Measurements from ENCODE around the gene URB2. TPM values are rescaled to one million over a fixed set of nuclear protein-coding genes. Genes with fewer than 3 reads are reported as not detected.

Gene URB2
- polyA plus RNA-seq, 2 donors = 2.8 to 3.2 TPM

- no peak overlapping the region for H3K27ac ChIP-seq (ENCODE audit: low read depth in 2 of 2, low read length in 1 of 2)
- no peak overlapping the region for H3K4me3 ChIP-seq (ENCODE audit: low read depth in 1 of 2, low read length in 2 of 2)
- no peaks in the 10 kb centered on the region for H3K27me3 ChIP-seq (ENCODE audit: control insufficient read depth in 1 of 2, insufficient read depth in 2 of 2, low read length in 2 of 2)
- no peaks in the 10 kb centered on the region for H3K9me3 ChIP-seq (ENCODE audit: control insufficient read depth in 2 of 2, insufficient read depth in 1 of 2, low read depth in 1 of 2, low read length in 1 of 2)
- peaks cover 14 to 17% of the 10 kb centered on the region in 2 donors for H3K36me3 ChIP-seq (ENCODE audit: control insufficient read depth in 2 of 2, insufficient read depth in 2 of 2, low read length in 1 of 2)
- 71 to 78% methylated on average over 1 of the region's 1 CpG for WGBS, 2 donors
- H3K4me1 ChIP-seq (ENCODE audit: control insufficient read depth in 2 of 2, insufficient read depth in 2 of 2, low read length in 1 of 2) = no peaks in the 10 kb centered on the region
Measured at GRCh38 chr1:229653420-229653819, 27.4 kb downstream of the URB2 start.

GRCh38 chr1:229655781-229656180 lies 29.7 kb downstream of the URB2 start:
- Histone ChIP-seq H3K36me3 (ENCODE audit: control insufficient read depth in 2 of 2, insufficient read depth in 2 of 2, low read length in 1 of 2) (peaks cover 10 to 18% of the 10 kb centered on the region in 2 donors), H3K27ac (ENCODE audit: low read depth in 2 of 2, low read length in 1 of 2) (no peak overlapping the region), H3K9me3 (ENCODE audit: control insufficient read depth in 2 of 2, insufficient read depth in 1 of 2, low read depth in 1 of 2, low read length in 1 of 2) (no peaks in the 10 kb centered on the region), H3K4me1 (ENCODE audit: control insufficient read depth in 2 of 2, insufficient read depth in 2 of 2, low read length in 1 of 2) (no peaks in the 10 kb centered on the region), H3K27me3 (ENCODE audit: control insufficient read depth in 1 of 2, insufficient read depth in 2 of 2, low read length in 2 of 2) (no peaks in the 10 kb centered on the region), H3K4me3 (ENCODE audit: low read depth in 1 of 2, low read length in 2 of 2) (no peak overlapping the region)
- 86 to 87% methylated on average over 5 of the region's 5 CpGs for WGBS, 2 donors

- H3K27me3 ChIP-seq (ENCODE audit: control insufficient read depth in 1 of 2, insufficient read depth in 2 of 2, low read length in 2 of 2) = no peaks in the 10 kb centered on the region
- H3K36me3 ChIP-seq (ENCODE audit: control insufficient read depth in 2 of 2, insufficient read depth in 2 of 2, low read length in 1 of 2) = peaks cover 8 to 13% of the 10 kb centered on the region in 2 donors
- no peak overlapping the region for H3K4me3 ChIP-seq (ENCODE audit: low read depth in 1 of 2, low read length in 2 of 2)
- H3K4me1 ChIP-seq (ENCODE audit: control insufficient read depth in 2 of 2, insufficient read depth in 2 of 2, low read length in 1 of 2) = no peaks in the 10 kb centered on the region
- H3K9me3 ChIP-seq (ENCODE audit: control insufficient read depth in 2 of 2, insufficient read depth in 1 of 2, low read depth in 1 of 2, low read length in 1 of 2) = no peaks in the 10 kb centered on the region
- no peak overlapping the region for H3K27ac ChIP-seq (ENCODE audit: low read depth in 2 of 2, low read length in 1 of 2)
- WGBS, 2 donors = 94 to 99% methylated on average over 2 of the region's 2 CpGs
Measured at GRCh38 chr1:229657993-229658755, 32.1 kb downstream of the URB2 start.

GRCh38 chr1:229661022-229661877 lies 35.2 kb downstream of the URB2 start:
- no peak overlapping the region for H3K4me3 ChIP-seq (ENCODE audit: low read depth in 1 of 2, low read length in 2 of 2)
- no peaks in the 10 kb centered on the region for H3K9me3 ChIP-seq (ENCODE audit: control insufficient read depth in 2 of 2, insufficient read depth in 1 of 2, low read depth in 1 of 2, low read length in 1 of 2)
- H3K27ac ChIP-seq (ENCODE audit: low read depth in 2 of 2, low read length in 1 of 2) = no peak overlapping the region
- no peaks in the 10 kb centered on the region for H3K27me3 ChIP-seq (ENCODE audit: control insufficient read depth in 1 of 2, insufficient read depth in 2 of 2, low read length in 2 of 2)
- H3K4me1 ChIP-seq (ENCODE audit: control insufficient read depth in 2 of 2, insufficient read depth in 2 of 2, low read length in 1 of 2) = peaks cover 0 to 7% of the 10 kb centered on the region in 2 donors
- H3K36me3 ChIP-seq (ENCODE audit: control insufficient read depth in 2 of 2, insufficient read depth in 2 of 2, low read length in 1 of 2) = peaks cover under 1 to 6% of the 10 kb centered on the region in 2 donors
- 51 to 54% methylated on average over 19 of the region's 19 CpGs for WGBS, 2 donors

DNA sequence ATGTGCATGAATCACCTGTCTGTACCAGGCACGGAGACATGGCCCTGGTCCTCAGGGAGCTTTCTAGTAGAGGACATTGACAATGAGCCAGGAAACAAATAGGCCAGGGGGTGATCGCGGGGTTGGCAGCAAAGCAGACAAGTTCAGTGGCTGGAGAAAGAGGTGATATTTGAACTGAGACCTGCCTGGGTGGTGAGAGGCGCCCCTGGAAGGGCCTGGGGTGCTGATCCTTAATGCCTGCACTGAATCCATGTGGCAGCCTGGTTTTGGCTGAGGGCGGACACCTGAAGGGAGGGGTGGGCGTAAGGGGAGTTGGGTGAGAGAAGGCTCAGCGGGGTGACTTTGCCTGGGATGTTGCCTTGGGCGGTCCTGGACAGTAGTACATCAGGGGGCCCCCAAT lies 35.9 kb downstream of the URB2 start:
- Histone ChIP-seq H3K27me3 (ENCODE audit: control insufficient read depth in 1 of 2, insufficient read depth in 2 of 2, low read length in 2 of 2) (no peaks in the 10 kb centered on the region), H3K9me3 (ENCODE audit: control insufficient read depth in 2 of 2, insufficient read depth in 1 of 2, low read depth in 1 of 2, low read length in 1 of 2) (no peaks in the 10 kb centered on the region), H3K36me3 (ENCODE audit: control insufficient read depth in 2 of 2, insufficient read depth in 2 of 2, low read length in 1 of 2) (peaks cover 0 to 6% of the 10 kb centered on the region in 2 donors), H3K4me1 (ENCODE audit: control insufficient read depth in 2 of 2, insufficient read depth in 2 of 2, low read length in 1 of 2) (peaks cover 0 to 7% of the 10 kb centered on the region in 2 donors), H3K27ac (ENCODE audit: low read depth in 2 of 2, low read length in 1 of 2) (no peak overlapping the region), H3K4me3 (ENCODE audit: low read depth in 1 of 2, low read length in 2 of 2) (no peak overlapping the region)
- WGBS, 2 donors = 93% methylated on average over 8 of the region's 8 CpGs

DNA sequence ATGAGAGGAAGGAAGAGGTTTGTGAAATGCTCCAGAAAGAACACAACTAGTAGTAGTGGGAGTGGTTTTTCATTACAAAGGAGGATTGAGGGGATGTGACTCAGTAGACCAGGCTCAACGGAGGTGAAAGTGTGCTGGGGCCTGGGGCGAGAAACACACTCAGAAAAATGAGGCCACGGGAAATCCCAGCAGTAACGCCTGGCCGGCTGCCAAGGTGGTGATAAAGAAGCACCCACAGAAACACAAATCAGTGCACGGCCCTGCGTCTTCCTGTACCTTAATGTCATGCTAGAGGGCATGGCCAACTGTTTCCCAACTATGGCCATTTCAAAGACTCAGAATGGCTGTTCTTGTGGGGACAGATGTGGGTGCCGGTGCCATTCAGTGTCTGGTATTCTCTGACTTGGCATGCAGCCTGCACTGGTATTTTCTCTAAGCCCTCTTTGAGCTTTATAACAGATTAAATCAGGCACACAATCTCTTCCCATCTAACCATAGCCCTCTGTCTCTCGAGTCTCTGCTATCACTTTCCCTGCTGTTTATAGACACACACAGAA lies 38.2 kb downstream of the URB2 start:
- Histone ChIP-seq H3K4me3 (ENCODE audit: low read depth in 1 of 2, low read length in 2 of 2) (no peak overlapping the region), H3K9me3 (ENCODE audit: control insufficient read depth in 2 of 2, insufficient read depth in 1 of 2, low read depth in 1 of 2, low read length in 1 of 2) (no peaks in the 10 kb centered on the region), H3K27ac (ENCODE audit: low read depth in 2 of 2, low read length in 1 of 2) (no peak overlapping the region), H3K27me3 (ENCODE audit: control insufficient read depth in 1 of 2, insufficient read depth in 2 of 2, low read length in 2 of 2) (no peaks in the 10 kb centered on the region), H3K36me3 (ENCODE audit: control insufficient read depth in 2 of 2, insufficient read depth in 2 of 2, low read length in 1 of 2) (peaks cover 0 to 2% of the 10 kb centered on the region in 2 donors), H3K4me1 (ENCODE audit: control insufficient read depth in 2 of 2, insufficient read depth in 2 of 2, low read length in 1 of 2) (peaks cover 0 to 7% of the 10 kb centered on the region in 2 donors)
- 24 to 40% methylated on average over 9 of the region's 9 CpGs for WGBS, 2 donors

- no peaks in the 10 kb centered on the region for H3K27me3 ChIP-seq (ENCODE audit: control insufficient read depth in 1 of 2, insufficient read depth in 2 of 2, low read length in 2 of 2)
- H3K4me3 ChIP-seq (ENCODE audit: low read depth in 1 of 2, low read length in 2 of 2) = no peak overlapping the region
- 83 to 84% methylated on average over 7 of the region's 7 CpGs for WGBS, 2 donors
- no peaks in the 10 kb centered on the region for H3K9me3 ChIP-seq (ENCODE audit: control insufficient read depth in 2 of 2, insufficient read depth in 1 of 2, low read depth in 1 of 2, low read length in 1 of 2)
- no peaks in the 10 kb centered on the region for H3K36me3 ChIP-seq (ENCODE audit: control insufficient read depth in 2 of 2, insufficient read depth in 2 of 2, low read length in 1 of 2)
- H3K4me1 ChIP-seq (ENCODE audit: control insufficient read depth in 2 of 2, insufficient read depth in 2 of 2, low read length in 1 of 2) = peaks cover 0 to 7% of the 10 kb centered on the region in 2 donors
- no peak overlapping the region for H3K27ac ChIP-seq (ENCODE audit: low read depth in 2 of 2, low read length in 1 of 2)
Measured at GRCh38 chr1:229665912-229666558, 40.0 kb downstream of the URB2 start.

GRCh38 chr1:229666585-229666984 lies 40.5 kb downstream of the URB2 start:
- Histone ChIP-seq H3K4me3 (ENCODE audit: low read depth in 1 of 2, low read length in 2 of 2) (no peak overlapping the region), H3K27ac (ENCODE audit: low read depth in 2 of 2, low read length in 1 of 2) (no peak overlapping the region), H3K36me3 (ENCODE audit: control insufficient read depth in 2 of 2, insufficient read depth in 2 of 2, low read length in 1 of 2) (no peaks in the 10 kb centered on the region)

GRCh38 chr1:229669333-229669732 lies 43.3 kb downstream of the URB2 start:
- Histone ChIP-seq H3K27me3 (ENCODE audit: control insufficient read depth in 1 of 2, insufficient read depth in 2 of 2, low read length in 2 of 2) (no peaks in the 10 kb centered on the region), H3K4me1 (ENCODE audit: control insufficient read depth in 2 of 2, insufficient read depth in 2 of 2, low read length in 1 of 2) (peaks cover 0 to under 1% of the 10 kb centered on the region in 2 donors), H3K36me3 (ENCODE audit: control insufficient read depth in 2 of 2, insufficient read depth in 2 of 2, low read length in 1 of 2) (no peaks in the 10 kb centered on the region), H3K9me3 (ENCODE audit: control insufficient read depth in 2 of 2, insufficient read depth in 1 of 2, low read depth in 1 of 2, low read length in 1 of 2) (no peaks in the 10 kb centered on the region), H3K27ac (ENCODE audit: low read depth in 2 of 2, low read length in 1 of 2) (no peak overlapping the region), H3K4me3 (ENCODE audit: low read depth in 1 of 2, low read length in 2 of 2) (no peak overlapping the region)
- WGBS, 2 donors = 82 to 83% methylated on average over 4 of the region's 4 CpGs

More at GRCh38 chr1:229666585-229666984, 40.5 kb downstream of the URB2 start:
- 85% methylated on average over 4 of the region's 4 CpGs for WGBS, 2 donors
- H3K4me1 ChIP-seq (ENCODE audit: control insufficient read depth in 2 of 2, insufficient read depth in 2 of 2, low read length in 1 of 2) = peaks cover 0 to 7% of the 10 kb centered on the region in 2 donors
- H3K27me3 ChIP-seq (ENCODE audit: control insufficient read depth in 1 of 2, insufficient read depth in 2 of 2, low read length in 2 of 2) = no peaks in the 10 kb centered on the region
- H3K9me3 ChIP-seq (ENCODE audit: control insufficient read depth in 2 of 2, insufficient read depth in 1 of 2, low read depth in 1 of 2, low read length in 1 of 2) = no peaks in the 10 kb centered on the region

All from esophagus (tissue), 2 donors.